Activated naive CD8-positive, alpha-beta T cell treated with anti-CD3 and anti-CD28 coated beads, Interleukin-2, amount 50 U/mL, for 16 hours (primary cell): ENCODE results near the gene GNAS-AS1.
"Not testable (repeated sequence)": the region's sequence is repeated elsewhere in the genome, so short reads cannot be mapped to it uniquely, and the experiment has no call there.

Experiments
- DNase-seq: peaks from one replicate; pipeline ENCODE4 v3.0.0-alpha.2; 2020; ENCODE audit warnings: low read depth, low spot score

GNAS-AS1 gene

DNA sequence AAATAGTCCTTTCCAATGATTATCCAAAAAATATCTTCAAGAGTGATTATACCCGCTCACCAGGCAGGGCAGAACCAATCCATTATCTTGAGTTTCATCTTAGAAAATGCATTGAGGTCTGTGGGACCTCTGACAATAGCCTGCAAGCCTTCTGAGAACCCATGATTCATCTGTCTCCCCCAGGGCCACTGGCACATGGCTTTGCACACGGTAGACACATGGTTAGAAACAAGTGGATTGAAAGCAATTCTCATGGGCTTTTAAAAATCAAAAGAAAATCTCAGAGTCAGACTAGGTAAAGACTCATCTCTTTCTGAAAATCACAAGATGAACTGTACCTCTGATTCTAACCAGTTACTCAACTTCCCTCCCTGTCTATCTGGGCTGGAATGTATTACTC, 15.5 kb downstream of the GNAS-AS1 start:
- DNase-seq, result no peak

DNA sequence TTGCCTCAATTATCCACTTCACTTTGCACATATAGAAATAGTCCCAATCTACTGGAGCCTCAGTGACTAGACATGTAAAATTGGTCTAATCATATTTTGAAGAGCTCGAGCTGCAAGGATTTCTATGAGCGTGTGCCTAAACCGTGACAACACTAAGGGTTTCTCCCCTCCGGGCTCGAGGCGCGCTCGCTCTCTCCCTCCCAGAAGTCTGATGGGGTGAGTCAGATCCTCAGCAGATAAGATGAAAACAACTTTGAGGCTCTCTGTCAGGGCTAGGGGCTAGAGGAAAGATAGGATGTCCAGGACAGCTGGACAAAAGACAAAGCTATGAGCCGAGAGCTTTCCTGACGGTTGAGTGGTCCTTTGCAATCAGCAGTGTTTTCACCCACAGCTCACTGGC, 16.8 kb downstream of the GNAS-AS1 start:
- no peak for DNase-seq

- DNase-seq, result no peak
Observed at GRCh38 chr20:58832457-58832856, 18.2 kb downstream of the GNAS-AS1 start.

DNA sequence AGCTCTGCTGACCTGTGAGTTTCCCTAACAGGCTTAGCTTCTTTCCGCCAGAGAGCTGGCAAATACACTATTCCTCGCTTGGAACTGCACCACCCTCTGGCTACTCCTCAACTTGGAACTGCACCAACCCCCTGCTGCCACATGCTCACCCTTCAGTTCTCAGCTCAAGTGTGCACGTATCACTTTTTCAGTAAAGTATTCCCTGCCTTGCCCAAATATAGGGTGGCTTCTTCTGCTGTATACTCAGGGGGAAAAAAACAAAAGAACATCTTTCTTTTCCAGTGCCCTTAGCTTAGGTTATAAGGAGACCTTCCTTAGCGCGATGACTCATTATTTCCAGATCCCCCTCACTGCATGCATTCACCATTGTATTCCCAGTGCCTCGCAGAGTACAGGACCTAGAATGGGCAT, 21.2 kb downstream of the GNAS-AS1 start:
- no peak for DNase-seq

GRCh38 chr20:58828804-58829203, 21.9 kb downstream of the GNAS-AS1 start:
- DNase-seq, result not testable (repeated sequence)

DNA sequence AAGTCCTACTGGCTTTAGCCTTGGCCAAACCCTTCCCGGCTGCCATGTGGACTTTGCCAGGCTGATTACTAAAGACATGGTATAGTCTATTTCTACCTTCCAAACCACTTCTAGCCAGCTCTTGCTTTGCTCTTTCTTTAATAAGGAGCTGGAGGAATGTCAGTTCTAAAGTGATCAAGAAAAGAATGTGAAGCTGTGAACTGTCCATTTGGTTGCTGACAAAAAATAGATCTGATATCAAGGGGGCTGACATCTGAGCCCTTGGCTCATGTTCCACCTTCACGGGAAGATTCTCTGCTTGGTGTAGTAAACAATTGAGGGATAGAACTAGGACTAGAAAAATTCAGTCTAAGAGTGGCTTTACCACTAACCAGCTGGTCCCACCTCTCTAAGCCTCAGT, 22.6 kb downstream of the GNAS-AS1 start:
- no peak for DNase-seq

DNA sequence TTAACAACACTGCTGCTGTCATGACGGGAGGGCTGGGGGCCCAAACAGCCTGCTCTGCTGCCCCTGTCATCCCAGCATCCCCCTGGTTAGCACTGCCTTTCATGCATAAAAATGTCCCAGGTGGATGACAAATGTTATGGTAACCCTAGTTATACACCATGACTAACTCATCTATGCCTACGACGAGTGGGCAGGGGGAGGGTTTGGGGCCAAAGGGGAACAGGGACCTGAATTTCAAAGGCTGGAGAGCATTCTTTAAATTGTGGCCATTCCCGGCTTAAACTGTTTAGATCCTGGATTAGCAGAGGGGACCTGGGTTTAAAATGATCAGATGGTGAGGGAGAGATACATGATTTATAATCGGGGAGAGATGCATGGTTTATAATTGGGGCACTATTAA, 24.4 kb downstream of the GNAS-AS1 start:
- no peak for DNase-seq

DNA sequence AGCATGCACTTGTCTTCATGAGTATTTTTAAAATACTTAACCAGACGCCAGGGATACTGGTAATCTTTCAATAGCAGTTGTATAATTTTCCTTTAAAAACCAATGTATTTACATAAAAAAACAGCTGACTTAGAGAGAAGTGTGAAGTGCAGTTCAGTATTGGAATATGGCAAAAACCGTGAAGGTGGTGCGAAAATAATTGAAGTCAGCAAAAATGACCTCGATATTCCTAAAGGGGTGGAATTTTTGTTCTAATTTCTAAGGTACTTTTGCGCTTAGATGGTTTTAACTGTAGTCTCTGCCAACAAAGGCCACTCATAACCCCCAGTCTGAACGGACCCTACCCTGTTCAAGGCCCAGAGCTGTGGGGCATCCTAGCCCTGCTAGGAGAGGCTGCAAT, 25.3 kb downstream of the GNAS-AS1 start:
- no peak for DNase-seq

DNA sequence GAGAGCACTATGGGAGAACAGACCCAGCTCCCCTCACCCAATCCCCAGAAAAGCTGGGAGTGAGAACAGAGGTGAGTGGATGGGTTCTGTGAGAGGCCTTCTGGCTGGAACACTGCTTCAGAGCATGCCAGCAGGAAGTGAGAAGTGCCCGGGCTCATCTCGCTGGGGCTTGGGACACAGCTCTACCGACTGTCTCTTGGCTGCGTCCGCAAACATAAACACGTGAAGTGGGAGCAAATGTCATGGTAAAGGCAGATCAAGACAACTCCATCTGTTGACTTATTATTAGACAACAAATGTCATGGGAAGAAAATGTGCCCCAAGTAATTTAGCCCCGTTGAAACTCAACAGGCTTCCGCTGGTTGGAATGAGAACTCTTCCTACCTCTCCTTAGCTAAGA, 25.9 kb downstream of the GNAS-AS1 start:
- DNase-seq, result no peak

DNA sequence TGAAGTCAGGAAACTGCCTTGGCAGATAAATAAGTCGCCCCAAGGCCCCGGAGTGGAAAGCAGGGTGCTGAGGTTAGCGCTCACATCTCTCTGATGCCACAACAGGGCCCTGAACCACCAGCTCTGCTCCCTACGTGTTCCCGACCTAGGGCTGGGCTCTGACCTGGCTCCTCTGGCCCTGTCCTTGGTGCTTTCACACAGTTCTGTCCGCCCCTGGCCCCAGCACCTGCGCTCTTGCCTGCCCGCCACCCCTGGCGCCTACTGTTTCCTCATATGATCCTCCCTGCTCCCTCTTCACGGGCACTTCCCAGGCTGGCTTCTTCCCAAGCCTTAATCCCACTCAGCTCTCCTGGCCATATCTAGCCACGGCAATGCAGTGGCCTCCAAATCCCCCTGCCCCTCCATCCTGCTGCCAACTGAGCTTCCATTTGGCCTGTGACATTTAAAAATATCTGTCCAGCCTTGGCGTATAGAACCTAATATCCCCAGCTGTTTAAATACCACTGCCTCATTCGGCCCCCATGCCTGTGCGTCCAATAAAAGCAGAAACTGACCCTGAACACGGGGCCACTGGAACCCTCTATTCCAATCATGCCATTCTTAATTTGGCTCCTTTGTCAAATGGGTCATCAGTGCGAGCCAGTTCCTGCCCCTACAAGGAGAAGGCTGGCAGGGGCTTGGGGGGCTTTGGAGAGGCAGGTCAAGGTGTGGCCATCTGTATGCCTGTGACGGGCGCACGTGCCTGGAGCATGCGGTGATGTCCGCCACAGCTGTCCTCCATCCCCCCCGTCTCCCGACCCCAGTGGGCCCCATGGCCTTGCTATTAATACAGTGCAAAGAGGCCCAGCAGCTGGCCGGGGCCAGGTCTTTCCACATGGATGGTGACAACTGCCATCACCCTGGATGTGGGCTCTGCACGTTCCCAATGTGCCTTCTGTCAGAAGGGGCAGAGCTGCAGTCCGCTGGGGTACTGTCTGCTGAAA, 27.7 kb downstream of the GNAS-AS1 start:
- DNase-seq, result no peak

DNA sequence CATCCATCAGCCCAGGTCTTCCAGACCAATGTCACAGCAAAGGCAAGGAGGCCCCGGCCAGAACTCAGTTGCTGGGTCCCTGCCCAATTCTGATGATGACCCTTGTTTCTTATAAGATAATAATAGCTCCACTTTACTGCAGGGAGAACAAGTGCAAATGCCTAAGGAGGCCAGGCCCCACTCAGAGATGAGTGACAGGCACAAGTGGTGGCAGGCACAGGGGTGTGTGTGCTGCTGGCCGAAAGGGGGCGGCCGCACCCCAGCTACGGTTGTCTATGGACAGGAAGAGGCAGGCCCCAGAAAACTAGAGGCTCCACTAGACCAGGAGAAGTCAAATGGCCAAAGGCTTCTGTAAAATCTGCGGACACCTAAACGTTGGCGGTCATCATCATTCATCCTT, 28.6 kb downstream of the GNAS-AS1 start:
- DNase-seq, result no peak

GRCh38 chr20:58820515-58820914, 30.2 kb downstream of the GNAS-AS1 start:
- not testable (repeated sequence) for DNase-seq

DNA sequence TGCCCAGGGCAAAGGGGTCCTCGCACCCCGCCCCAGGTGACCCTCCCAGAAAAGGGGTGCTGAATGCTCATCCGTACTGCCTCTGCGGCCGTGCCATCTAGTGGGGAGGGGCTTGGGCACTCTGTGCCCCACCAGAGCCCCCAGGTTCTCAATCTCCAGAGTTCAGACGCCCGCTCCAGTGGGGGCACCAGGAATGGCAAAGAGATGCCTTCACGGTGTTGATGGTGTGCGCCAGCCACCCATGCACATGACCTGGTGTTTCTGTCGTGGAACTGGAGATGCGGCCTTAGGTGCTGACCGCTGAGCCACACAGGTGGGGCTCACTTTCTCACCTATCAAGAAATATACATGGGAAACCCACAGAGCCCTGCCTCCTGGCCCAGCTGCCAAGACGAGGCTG, 30.8 kb downstream of the GNAS-AS1 start:
- no peak for DNase-seq

GRCh38 chr20:58818586-58819285, 32.0 kb downstream of the GNAS-AS1 start:
- peak; percentile 17 for DNase-seq

DNA sequence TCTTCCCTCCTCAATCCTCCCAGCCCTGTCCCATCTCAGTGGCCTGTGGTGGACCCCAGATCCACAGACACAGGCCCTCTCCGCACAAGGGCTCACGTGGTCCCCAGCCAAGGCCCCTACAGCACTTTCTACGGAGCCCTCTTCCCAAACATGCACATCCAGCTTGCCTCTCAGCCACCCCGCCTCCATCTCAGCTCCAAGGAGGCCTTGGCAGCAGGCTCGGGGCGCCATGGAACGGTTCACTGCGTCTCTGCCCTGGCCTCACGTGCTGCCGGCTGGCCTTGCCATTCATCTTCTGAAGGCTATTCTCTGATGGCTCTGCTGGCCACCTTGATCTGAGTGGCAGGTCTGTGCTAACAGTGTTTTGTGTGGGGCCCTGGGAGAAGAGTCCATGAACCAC, 33.0 kb downstream of the GNAS-AS1 start:
- DNase-seq, result no peak

DNA sequence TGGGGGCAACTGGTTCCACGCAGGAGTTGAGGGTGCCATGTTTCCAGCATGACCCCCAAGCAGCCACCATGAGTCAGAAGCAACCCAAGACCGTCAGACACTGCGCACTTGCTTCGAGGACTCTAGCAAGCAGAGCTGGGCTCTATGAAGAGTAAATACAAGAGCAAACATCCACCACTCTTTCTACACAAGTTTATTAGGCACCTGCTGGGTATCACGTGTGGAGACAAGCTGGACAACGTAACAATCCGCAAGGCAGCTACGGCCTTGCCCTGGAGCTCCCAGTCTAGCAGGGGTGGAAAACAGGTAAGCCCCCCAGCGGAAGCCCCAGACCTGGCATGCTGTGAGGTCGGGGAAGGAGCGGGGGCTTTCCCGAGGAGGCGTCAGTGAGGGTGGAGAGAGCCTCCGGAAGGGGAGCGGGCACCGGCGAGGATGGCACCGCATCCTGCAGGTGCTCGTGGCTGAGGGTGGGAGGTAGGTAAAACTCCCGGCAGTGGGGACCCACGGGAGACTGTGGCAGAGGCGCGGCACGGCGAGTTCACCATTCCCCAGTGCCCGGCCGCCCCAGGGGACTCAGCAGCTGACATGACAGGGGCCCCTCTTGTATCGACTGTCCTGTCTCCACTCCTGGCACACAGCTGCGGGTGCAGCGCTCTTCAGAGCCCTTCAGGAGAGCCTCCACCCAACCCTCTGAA, 33.6 kb downstream of the GNAS-AS1 start:
- no peak for DNase-seq

DNA sequence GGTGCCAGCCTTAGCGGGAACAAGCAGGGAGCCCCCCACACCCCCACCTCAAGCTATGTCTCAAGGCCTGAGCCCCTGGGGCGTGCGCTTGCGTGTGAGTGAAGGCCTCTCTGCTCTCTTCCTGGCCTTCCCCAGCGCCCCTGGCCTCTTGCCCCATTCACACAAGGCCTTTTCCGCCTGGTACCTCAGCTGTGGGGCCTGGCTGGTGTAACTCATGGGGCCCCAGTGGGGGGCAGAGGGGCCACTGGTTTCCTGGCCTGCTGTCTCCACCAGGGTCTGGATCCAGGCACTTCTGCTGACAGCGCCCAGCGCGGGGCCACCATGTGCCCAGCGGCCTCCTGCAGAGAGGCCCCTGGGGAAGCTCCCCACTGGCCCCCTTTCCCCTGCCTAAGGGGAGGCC, 34.7 kb downstream of the GNAS-AS1 start:
- DNase-seq, result no peak

DNA sequence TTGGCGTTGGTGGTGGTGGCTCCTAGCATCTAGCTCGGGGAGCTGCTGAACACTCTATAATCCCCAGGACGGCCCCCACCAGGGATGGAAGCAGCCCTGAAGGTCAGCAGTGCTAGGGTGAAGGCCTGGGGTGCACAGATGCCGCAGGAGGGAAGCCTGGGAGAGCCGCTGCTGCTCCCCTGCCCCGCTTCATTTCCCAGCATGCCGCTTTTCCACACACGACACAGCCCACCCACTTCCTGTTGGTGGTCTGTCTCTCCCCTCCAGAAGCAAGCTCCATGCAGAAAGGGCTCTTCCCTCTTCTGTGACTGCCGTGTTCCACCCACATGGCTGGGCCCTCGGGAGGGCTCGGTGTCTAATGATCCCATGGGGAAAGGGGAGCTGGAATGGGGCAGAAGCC, 35.3 kb downstream of the GNAS-AS1 start:
- DNase-seq, result no peak

DNA sequence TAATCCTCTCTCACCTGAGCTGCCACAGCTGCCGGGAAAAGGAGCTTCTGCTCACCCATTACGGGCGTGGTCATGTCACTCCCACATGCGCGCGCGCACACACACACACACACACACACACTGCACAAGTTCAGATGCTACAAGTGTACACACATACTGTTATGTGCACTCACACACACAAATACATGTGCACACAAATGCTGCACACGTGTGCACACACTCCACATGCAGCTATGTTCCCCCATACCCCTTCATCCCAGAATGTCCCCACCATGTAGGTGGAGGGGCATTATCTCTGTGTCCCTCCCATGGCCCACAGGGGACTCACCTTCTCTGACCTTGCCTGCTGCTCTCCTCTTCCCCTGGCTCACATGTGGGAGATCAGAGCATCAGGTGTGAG, 37.3 kb downstream of the GNAS-AS1 start:
- DNase-seq, result no peak

GRCh38 chr20:58811334-58811733, 39.4 kb downstream of the GNAS-AS1 start:
- no peak for DNase-seq

- no peak for DNase-seq
Observed at GRCh38 chr20:58810879-58811250, 39.8 kb downstream of the GNAS-AS1 start.

- DNase-seq, result no peak
Observed at GRCh38 chr20:58810116-58810878, 40.4 kb downstream of the GNAS-AS1 start.
